OCI-LY7 (cell line): Measurements from ENCODE around the gene AQP9. TPM values are rescaled to one million over a fixed set of nuclear protein-coding genes. Genes with fewer than 3 reads are reported as not detected.

Experiments
- BruUV-seq: library from RNA; stranded (reverse); fragments of 400-500 nt; replicated peaks from 2 replicates; lab custom pipeline; 2021; lab: Mats Ljungman, UMichigan
- CTCF ChIA-PET: fragments of 300-600 bp; sonication (Branson Sonifier 250); formaldehyde crosslinking; loops from one replicate; lab custom pipeline; 2022; ENCODE audit warnings: antibody characterized with exemption; ENCODE audit not compliant: unreplicated experiment; lab: Charles Lee
- POLR2A ChIA-PET: fragments of 300-600 bp; sonication (Branson Sonifier 250); formaldehyde crosslinking; loops from one replicate; lab custom pipeline; 2022; ENCODE audit warnings: antibody characterized with exemption; lab: Charles Lee
- DNase-seq: peaks from one replicate; pipeline ENCODE4 v3.0.0-alpha.2; 2015; ENCODE audit warnings: low spot score
- H2AFZ ChIP-seq: fragments of 200-600 bp; sonication (generic), shearing (Covaris generic); 2 replicates; pipeline ENCODE4 v1.6.1; 2014; ENCODE audit warnings: mild to moderate bottlenecking, antibody characterized with exemption, low read length, moderate library complexity
- H3K27ac ChIP-seq: fragments of 200-600 bp; sonication (generic); 2 replicates; pipeline ENCODE4 v1.5.1; 2014; ENCODE audit warnings: mixed run types, low read depth, mild to moderate bottlenecking, moderate library complexity, low read length, inconsistent platforms; ENCODE audit not compliant: poor library complexity, severe bottlenecking
- H3K36me3 ChIP-seq: fragments of 200-600 bp; sonication (generic); 2 replicates; pipeline ENCODE4 v1.6.1; 2014; ENCODE audit warnings: mild to moderate bottlenecking, antibody characterized with exemption, low read length, moderate library complexity, mixed read lengths; ENCODE audit not compliant: insufficient read depth
- H3K4me1 ChIP-seq: fragments of 200-600 bp; sonication (generic); 2 replicates; pipeline ENCODE4 v1.5.1; 2014; ENCODE audit warnings: mild to moderate bottlenecking, low read length; ENCODE audit not compliant: insufficient read depth, poor library complexity, severe bottlenecking
- H3K4me2 ChIP-seq: fragments of 200-600 bp; sonication (generic); 2 replicates; pipeline ENCODE4 v1.6.1; 2014; ENCODE audit warnings: mild to moderate bottlenecking, low read length
- H3K4me3 ChIP-seq: fragments of 200-600 bp; sonication (generic); 2 replicates; pipeline ENCODE4 v1.5.1; 2014; ENCODE audit warnings: mild to moderate bottlenecking, low read depth, low read length; ENCODE audit not compliant: poor library complexity, severe bottlenecking
- H3K79me2 ChIP-seq: fragments of 200-600 bp; sonication (generic); 2 replicates; pipeline ENCODE4 v1.6.1; 2016; ENCODE audit warnings: low read depth, mild to moderate bottlenecking, low read length, moderate library complexity, mixed read lengths; ENCODE audit not compliant: insufficient read depth
- H3K9me2 ChIP-seq: fragments of 200-600 bp; sonication (generic); 2 replicates; pipeline ENCODE4 v1.6.1; 2016; ENCODE audit warnings: mild to moderate bottlenecking, low read length, mixed read lengths; ENCODE audit not compliant: insufficient read depth
- H3K9me3 ChIP-seq: fragments of 200-600 bp; sonication (generic); 2 replicates; pipeline ENCODE4 v1.6.1; 2014; ENCODE audit warnings: mild to moderate bottlenecking, mixed run types, low read length, mixed read lengths
- H4K20me1 ChIP-seq: fragments of 200-600 bp; sonication (generic); 2 replicates; pipeline ENCODE4 v1.6.1; 2014; ENCODE audit warnings: mild to moderate bottlenecking, antibody characterized with exemption, low read length, moderate library complexity, mixed read lengths; ENCODE audit not compliant: insufficient read depth
- EZH2phosphoT487 ChIP-seq: fragments of 200-600 bp; sonication (generic); IDR thresholded peaks from 2 replicates; pipeline ENCODE4 v1.6.1; 2018; ENCODE audit warnings: low read depth, borderline replicate concordance, mild to moderate bottlenecking, mixed run types, antibody characterized with exemption, low read length, moderate library complexity, mixed read lengths
- intact Hi-C: fragments of 100-400 bp; cut with micrococcal nuclease; formaldehyde crosslinking; loops from one replicate; pipeline ENCODE4 v1.10.0; 2022; ENCODE audit not compliant: unreplicated experiment
- total RNA-seq, 2 experiments: library from RNA; depleted of rRNA in 1 of 2; stranded (reverse); fragments of >200 nt in 1 of 2; shearing (Covaris generic) in 1 of 2; gene quantifications; 2 replicates each; pipeline ENCODE4 v1.2.3, GENCODE V29; 2014 to 2022
- TF ChIP-seq, protein P1 (sequence below): fragments of 200-600 bp; sonication (generic); conservative IDR thresholded peaks from 2 replicates; pipeline ENCODE4 v1.5.1; 2014; ENCODE audit warnings: mild to moderate bottlenecking, antibody characterized with exemption, low read length, moderate library complexity, mixed read lengths

Gene AQP9
- total RNA-seq, 2 experiments from 2014 or later, result not detected

DNA sequence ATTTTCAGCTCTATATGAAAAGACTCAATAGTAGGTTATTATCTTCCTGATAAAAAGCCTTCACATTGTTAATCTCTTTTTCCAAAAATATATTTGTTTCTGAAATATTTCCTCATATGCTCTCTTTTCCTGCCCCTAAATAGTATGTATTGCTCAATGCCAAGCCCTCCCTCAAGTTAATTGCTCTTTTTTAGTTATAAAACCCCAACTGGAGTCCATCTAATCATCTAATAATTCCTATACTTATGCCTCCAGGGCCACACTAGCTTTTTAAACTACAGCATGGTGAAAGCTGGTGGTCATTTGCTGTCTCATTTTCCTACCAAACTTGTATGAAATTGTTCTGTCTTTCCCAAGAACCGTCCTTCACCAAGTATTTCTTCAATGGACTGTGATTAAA, 26.7 kb downstream of the AQP9 start:
- no peaks in the 10 kb centered on the region for H3K79me2 ChIP-seq
- DNase-seq, result no peak
- TF ChIP-seq, protein P1, sequence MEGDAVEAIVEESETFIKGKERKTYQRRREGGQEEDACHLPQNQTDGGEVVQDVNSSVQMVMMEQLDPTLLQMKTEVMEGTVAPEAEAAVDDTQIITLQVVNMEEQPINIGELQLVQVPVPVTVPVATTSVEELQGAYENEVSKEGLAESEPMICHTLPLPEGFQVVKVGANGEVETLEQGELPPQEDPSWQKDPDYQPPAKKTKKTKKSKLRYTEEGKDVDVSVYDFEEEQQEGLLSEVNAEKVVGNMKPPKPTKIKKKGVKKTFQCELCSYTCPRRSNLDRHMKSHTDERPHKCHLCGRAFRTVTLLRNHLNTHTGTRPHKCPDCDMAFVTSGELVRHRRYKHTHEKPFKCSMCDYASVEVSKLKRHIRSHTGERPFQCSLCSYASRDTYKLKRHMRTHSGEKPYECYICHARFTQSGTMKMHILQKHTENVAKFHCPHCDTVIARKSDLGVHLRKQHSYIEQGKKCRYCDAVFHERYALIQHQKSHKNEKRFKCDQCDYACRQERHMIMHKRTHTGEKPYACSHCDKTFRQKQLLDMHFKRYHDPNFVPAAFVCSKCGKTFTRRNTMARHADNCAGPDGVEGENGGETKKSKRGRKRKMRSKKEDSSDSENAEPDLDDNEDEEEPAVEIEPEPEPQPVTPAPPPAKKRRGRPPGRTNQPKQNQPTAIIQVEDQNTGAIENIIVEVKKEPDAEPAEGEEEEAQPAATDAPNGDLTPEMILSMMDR, result no peak
- TF ChIP-seq EZH2phosphoT487, result no peak
- intact Hi-C loops, result no loop called here
- no peaks in the 10 kb centered on the region for H4K20me1 ChIP-seq
- H3K4me2 ChIP-seq, result no peak overlapping the region
- H3K27ac ChIP-seq, result no peak overlapping the region
- H3K9me2 ChIP-seq, result no peaks in the 10 kb centered on the region
- H3K36me3 ChIP-seq, result no peaks in the 10 kb centered on the region
- no peak overlapping the region for H3K4me3 ChIP-seq
- BruUV-seq, result no TSS peak
- ChIA-PET POLR2A (no interaction called here), CTCF (no interaction called here)
- no peaks in the 10 kb centered on the region for H3K4me1 ChIP-seq
- no peak overlapping the region for H2AFZ ChIP-seq
- H3K9me3 ChIP-seq, result no peaks in the 10 kb centered on the region

DNA sequence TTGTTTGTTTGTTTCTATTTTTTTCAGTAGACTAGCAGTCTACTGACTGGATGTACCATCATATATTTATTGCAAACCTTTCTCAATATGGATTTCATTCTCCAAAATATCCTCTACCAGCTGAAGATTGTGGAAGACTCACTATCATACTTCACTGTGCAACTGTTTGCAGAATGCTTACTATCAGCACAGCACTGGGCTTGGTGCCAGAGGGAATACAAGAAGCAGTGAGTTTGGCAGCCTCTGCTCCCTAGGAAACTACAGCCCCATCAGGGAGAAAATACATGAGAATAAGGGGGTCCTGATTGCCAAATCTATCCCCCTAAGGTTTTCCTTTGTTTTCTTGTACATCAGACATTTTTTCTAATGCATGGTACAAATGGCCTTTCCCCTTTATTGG, 27.5 kb downstream of the AQP9 start:
- Histone ChIP-seq H3K9me2 (no peaks in the 10 kb centered on the region), H3K79me2 (no peaks in the 10 kb centered on the region), H4K20me1 (no peaks in the 10 kb centered on the region), H3K36me3 (no peaks in the 10 kb centered on the region), H3K27ac (no peak overlapping the region), H2AFZ (no peak overlapping the region), H3K4me1 (no peaks in the 10 kb centered on the region), H3K4me2 (no peak overlapping the region), H3K9me3 (no peaks in the 10 kb centered on the region), H3K4me3 (no peak overlapping the region)
- no TSS peak for BruUV-seq
- DNase-seq, result no peak
- ChIA-PET POLR2A (no interaction called here), CTCF (no interaction called here)
- TF ChIP-seq, protein P1, result no peak
- TF ChIP-seq EZH2phosphoT487, result no peak
- intact Hi-C loops, result no loop called here

DNA sequence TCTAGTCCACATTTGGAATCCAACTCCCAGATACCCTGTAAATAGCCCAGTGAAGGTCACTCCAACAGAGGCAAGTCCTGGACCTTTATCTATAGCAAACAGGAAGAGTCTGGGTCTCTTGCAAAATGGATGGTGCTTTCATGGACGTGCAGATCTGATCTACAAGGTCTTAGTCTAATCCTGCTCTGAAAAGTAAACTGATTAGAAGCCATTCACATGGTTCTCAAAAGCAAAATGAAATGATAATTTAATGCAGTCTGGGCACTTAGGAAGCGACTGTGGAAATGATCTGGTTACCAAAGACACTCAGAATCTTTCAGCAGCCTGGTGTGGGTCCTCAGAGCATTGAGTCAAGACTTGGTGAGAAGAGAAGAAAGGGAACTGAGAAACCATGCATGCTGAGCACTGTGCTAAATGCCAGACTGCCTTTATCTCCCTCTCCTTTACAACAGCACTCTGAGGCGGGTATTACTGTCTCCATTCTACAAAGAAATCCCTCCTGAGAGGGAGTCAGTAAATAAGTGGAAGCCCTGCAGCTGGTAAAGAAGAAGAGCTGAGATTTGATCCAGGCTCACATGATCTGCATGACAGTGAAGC, 29.0 kb downstream of the AQP9 start:
- DNase-seq, result no peak
- no peak overlapping the region for H3K4me2 ChIP-seq
- no TSS peak for BruUV-seq
- H4K20me1 ChIP-seq, result no peaks in the 10 kb centered on the region
- no peak overlapping the region for H3K27ac ChIP-seq
- ChIA-PET CTCF (no interaction called here), POLR2A (no interaction called here)
- H3K4me1 ChIP-seq, result no peaks in the 10 kb centered on the region
- H3K36me3 ChIP-seq, result no peaks in the 10 kb centered on the region
- no peaks in the 10 kb centered on the region for H3K9me3 ChIP-seq
- no peak overlapping the region for H2AFZ ChIP-seq
- H3K9me2 ChIP-seq, result no peaks in the 10 kb centered on the region
- no peaks in the 10 kb centered on the region for H3K79me2 ChIP-seq
- no peak for TF ChIP-seq EZH2phosphoT487
- TF ChIP-seq, protein P1, result no peak
- intact Hi-C loops, result no loop called here
- no peak overlapping the region for H3K4me3 ChIP-seq
